NCI-H345 (cell line): ENCODE results near the gene ZNF557.

Experiments used
- DNase-seq: peaks from one replicate; lab custom pipeline; 2025; lab: John Stamatoyannopoulos, UW

Gene ZNF557

DNA sequence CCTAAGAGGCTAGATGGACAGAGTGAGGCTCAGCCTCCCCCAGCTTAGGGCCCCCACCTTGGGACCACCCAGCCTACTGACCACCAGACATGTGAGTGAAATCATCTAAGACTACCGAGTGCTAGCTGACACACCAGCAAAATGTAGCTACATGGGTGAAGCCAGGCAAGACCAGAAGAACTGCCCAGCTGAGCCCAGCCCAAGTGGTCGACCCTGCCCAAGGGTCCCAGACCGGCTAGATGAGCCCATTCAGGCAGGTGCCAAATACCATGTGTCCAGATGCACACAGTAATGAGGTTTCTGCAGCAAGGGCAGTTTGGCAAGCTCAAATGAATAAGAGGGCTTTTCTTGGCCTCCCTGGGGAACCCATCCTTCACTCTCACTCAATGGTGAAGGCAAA is 56.6 kb downstream of the ZNF557 start:
- no peak for DNase-seq

DNA sequence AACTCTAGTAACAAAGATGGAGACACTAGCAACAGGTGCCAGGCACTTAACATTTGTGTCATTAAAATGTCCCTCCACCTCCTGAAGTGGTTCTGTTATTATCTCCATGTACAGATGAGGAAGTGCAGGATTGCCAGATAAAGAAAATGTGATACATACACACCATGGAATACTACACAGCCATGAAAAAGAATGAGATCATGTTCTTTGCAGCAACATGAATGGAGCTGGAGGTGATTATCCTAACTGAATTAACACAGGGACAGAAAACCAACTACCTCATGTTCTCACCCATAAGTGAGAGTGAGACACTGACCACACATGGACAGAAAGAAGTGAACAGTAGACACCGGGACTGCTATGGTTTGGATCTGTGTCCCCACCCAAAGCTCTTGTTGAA is 60.5 kb downstream of the ZNF557 start:
- DNase-seq, result no peak

DNA sequence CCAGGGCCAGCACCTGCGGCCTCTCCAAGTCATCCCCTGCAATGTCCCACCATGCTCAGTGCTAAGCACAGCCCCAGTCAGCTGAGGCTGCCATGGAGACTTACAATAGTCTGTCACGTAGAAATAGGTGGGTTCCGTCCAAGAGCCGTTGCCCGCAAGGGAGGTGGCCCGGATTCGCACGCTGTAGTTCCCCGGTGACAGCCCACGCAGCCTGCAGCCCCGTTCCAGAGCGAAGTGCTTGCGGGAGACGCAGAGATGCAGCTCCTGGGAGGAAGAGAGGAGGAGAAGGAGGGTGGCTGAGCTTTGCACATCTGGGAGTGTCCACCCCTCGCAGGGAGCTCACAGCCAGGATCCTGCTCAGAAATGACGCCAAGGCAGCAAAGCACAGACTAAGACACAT is 62.6 kb downstream of the ZNF557 start:
- no peak for DNase-seq

DNA sequence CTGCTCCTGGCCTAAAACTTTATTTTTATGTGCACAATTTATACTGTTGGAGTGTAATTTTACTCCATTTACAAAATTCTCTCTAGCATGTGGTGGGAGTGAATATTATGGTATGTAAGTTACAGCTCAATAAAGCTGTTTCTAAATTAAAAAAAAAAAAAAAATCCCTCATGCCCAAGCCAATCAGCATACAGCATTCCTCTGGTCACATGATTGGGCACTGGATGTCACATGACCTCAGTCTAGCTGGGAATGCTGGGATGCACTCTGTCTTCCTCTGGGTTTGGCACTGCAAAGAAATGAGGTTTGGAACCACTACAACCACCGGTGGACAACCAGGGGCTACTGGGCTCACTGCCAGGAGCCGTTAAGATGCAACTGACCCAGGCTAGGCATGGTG is 67.6 kb downstream of the ZNF557 start:
- no peak for DNase-seq
